ENCODE data around the gene FGD4. TPM values are rescaled to one million over a fixed set of nuclear protein-coding genes. Genes with fewer than 3 reads are reported as not detected.

Gene FGD4
- total and polyA plus RNA-seq, 9 of the 15 experiments (the other 6 are each of a cell fraction or from before 2014, with no cell fraction given), result 0.05 to 0.51 (median 0.27) TPM

DNA sequence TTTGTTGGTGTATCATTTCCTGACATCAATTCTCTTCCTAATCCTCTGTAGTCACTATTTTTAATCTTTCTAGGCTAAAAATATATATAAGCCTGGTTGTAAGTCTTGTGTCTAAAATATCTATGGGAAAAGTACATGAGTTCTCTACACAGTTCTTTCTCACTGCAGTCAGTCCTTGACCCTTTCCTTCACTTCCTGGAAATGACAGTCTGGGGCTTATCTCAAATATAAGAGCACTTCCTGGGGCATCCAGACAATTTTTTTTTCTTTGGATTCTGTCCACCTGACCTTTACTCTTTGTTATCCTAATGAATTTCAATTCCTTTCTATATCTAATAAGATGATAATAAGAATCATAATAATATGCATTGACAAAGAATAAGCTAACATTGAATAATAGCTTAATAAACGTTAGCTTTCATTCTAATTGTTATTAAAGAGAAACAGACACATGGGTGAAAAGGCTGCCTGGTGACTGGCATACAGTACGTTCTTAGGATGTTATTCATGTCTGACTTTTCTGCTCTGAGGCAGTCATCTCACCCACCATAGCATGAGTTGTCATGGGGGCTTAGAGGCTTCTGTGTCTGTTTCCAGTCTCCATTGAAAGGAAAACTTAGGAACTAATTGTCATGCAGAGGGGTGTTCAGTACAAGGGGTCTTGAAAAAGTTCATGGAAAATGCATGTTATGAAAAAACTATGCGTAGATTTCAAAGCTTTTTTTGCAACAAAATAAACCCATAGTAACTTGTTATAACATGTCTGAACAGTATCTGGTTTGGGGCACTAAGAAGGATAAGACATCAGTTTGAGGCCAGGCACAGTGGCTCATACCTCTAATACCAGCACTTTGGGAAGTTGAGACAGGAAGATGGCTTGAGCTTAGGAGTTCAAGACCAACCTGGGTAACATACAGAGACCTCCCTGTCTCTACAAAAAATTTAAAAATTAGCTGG, 213.6 kb downstream of the FGD4 start:
- in situ Hi-C loops (cut with MboI) (no loop called here), intact Hi-C loops (cut with micrococcal nuclease) (no loop called here)
- WGBS (ENCODE audit: insufficient coverage, low coverage, missing lambda C conversion rate), result 2% methylated on average over 3 of the region's 3 CpGs
- H3K79me2 ChIP-seq (ENCODE audit: control insufficient read depth, insufficient read depth, low read length), result no peaks in the 10 kb centered on the region
- no peaks in the 10 kb centered on the region for H3K9me1 ChIP-seq (ENCODE audit: control insufficient read depth, insufficient read depth, low read length)
- H3K9ac ChIP-seq (ENCODE audit: insufficient read depth in 1 of 2, low read depth in 2 of 2, low read length in 2 of 2), result no peak overlapping the region
- H3K27me3 ChIP-seq (ENCODE audit: control insufficient read depth in 2 of 2, insufficient read depth in 2 of 2, low read length in 2 of 2), result peaks cover 11 to 25% of the 10 kb centered on the region in 2 experiments
- DNase-seq (ENCODE audit: extremely low read depth in 1 of 4, low spot score in 3 of 4), result no peak
- no peak overlapping the region for H2AFZ ChIP-seq (ENCODE audit: low read depth, low read length)
- FAIRE-seq, result no peak
- H3K4me1 ChIP-seq (replicated peaks in 1 of 2; ENCODE audit: control insufficient read depth in 2 of 2, insufficient read depth in 2 of 2, low read length in 2 of 2), result peaks cover 0 to 6% of the 10 kb centered on the region in 2 experiments; a peak in 1 of 5 replicates
- BruUV-seq (replicated peaks), result no TSS peak
- H3K27ac ChIP-seq (ENCODE audit: extremely low read depth, low read depth, low read length), result no peak overlapping the region
- H3K36me3 ChIP-seq (ENCODE audit: control insufficient read depth, insufficient read depth, low read length), result no peaks in the 10 kb centered on the region
- no peak overlapping the region for H3K4me3 ChIP-seq
- TF ChIP-seq SPI1 (IDR thresholded peaks at IDR 0.05; ENCODE audit: borderline replicate concordance, low read depth, low read length) (no peak), SMAD3 (CRISPR knock-in tag; conservative IDR thresholded peaks at IDR 0.05) (no peak), KAT2B (IDR thresholded peaks at IDR 0.05; ENCODE audit: low read depth, low read length) (no peak), IRF9 (tag; IDR thresholded peaks at IDR 0.05) (no peak), MEF2D (tag; conservative IDR thresholded peaks at IDR 0.05; ENCODE audit: low read depth) (no peak), MTA2 (IDR thresholded peaks at IDR 0.05; ENCODE audit: low read depth) (no peak), MCM5 (IDR thresholded peaks at IDR 0.05; ENCODE audit: low read depth) (no peak), E2F1 (CRISPR knock-in tag; IDR thresholded peaks at IDR 0.05) (no peak), ETS1 (conservative IDR thresholded peaks at IDR 0.05; ENCODE audit: control insufficient read depth, low read depth, low read length) (no peak), USF2 (CRISPR knock-in tag; IDR thresholded peaks at IDR 0.05) (no peak), PTRF (tag; IDR thresholded peaks at IDR 0.05) (no peak), COPS2 (conservative IDR thresholded peaks at IDR 0.05) (no peak), SETDB1 (IDR thresholded peaks at IDR 0.05; ENCODE audit: low read length) (no peak), CBFB (CRISPR knock-in tag; IDR thresholded peaks at IDR 0.05) (no peak)
- TF ChIP-seq, protein P1, sequence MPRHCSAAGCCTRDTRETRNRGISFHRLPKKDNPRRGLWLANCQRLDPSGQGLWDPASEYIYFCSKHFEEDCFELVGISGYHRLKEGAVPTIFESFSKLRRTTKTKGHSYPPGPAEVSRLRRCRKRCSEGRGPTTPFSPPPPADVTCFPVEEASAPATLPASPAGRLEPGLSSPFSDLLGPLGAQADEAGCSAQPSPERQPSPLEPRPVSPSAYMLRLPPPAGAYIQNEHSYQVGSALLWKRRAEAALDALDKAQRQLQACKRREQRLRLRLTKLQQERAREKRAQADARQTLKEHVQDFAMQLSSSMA (CRISPR knock-in tag; IDR thresholded peaks at IDR 0.05), result no peak
- no peak for ATAC-seq
- H3K4me2 ChIP-seq (ENCODE audit: insufficient read depth, low read length), result no peak overlapping the region
- no peaks in the 10 kb centered on the region for H4K20me1 ChIP-seq (replicated peaks; ENCODE audit: control insufficient read depth, insufficient read depth, low read length)
- ChIA-PET CTCF (ENCODE audit: low intra/inter-chr PET ratio) (no interaction called here), POLR2A (no interaction called here)
- H3K9me3 ChIP-seq (replicated peaks; ENCODE audit: control insufficient read depth, insufficient read depth, low read depth, low read length), result no peaks in the 10 kb centered on the region

All from K562 (cell line).